Endometrium (tissue), 2 donors: Measurements from ENCODE around the gene MALL.
"Not testable (repeated sequence)": the region's sequence is repeated elsewhere in the genome, so short reads cannot be mapped to it uniquely, and the experiment has no call there.

Experiments used
- FAIRE-seq: peaks from 2 replicates; lab custom pipeline; 2012; peaks lifted over from hg19 to GRCh38; lab: Jason Lieb, UNC
- donor health status: control.
- donor health status: control.

MALL gene

DNA sequence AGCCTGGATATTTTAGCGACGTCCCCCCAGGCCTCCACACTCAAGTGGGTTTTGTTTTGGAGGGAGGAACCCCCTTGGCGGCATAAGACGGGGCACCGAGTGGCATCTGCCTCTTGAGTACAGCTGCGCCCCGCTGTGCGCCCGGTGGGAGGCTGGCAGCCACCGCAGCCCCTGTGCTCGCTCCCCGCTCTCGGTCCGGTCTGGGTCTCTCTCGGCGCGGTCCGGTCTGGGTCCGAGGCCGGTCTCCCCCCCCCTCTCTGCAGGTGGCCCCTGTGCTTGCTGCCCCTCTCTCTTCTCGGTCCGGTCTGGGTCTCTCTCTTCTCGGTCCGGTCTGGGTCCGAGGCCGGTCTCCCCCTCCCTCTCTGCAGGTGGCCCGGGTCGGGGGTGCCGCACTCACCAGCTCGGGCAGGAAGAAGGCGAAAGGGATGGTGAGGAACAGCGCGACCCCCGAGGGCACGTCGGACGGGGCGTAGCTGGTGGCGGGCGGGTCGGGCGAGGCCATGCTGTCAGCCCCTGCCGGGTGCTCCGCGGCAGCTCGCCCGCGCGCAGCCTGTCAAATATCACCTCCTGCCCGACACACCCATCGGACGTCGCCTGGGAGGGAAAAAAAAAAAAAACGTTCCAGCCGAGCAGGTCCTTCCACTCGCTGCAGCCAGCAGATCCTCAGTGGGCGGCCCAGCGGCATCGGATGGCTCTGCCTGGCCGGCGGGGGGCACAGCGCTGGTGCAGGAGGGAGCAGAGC lies at the start of gene MALL:
Gene MALL (minus strand): TSS at position 532 of the 742 bp plus-strand sequence. CDS start 30 bp downstream, at position 502.
- no peak for FAIRE-seq

GRCh38 chr2:110157153-110157793 lies 41.7 kb upstream of the MALL start:
- FAIRE-seq = peak; percentile 91

DNA sequence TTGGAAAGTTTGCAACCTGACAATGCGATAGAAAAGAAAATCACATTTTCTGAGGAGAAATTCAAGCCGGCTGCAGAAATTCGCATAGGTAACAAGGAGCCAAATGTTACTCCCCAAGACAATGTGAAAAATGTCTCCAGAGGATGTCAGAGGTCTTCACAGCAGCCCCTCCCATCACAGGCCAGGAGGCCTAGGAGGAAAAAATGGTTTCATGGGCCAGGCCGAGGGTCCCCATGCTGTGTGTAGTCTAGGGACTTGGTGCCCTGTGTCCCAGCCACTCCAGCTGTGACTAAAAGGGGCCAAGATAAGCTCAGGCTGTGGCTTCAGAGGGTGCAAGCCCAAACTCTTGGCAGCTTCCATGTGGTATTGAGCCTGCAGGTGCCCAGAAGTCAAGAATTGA lies 39.2 kb upstream of the MALL start:
- FAIRE-seq = not testable (repeated sequence)

DNA sequence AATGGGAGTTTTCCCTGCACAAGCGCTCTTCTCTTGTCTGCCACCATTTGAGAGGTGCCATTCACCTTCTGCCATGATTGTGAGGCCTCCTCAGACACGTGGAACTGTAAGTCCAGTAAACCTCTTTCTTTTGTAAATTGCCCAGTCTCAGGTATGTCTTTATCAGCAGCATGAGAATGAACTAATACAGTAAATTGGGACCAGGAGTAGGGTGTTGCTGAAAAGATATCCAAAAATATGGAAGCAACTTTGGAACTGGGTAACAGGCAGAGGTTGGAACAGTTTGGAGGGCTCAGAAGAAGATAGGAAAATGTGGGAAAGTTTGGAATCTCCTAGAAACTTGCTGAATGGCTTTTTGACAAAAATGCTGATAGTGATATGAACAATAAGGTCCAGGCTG lies 38.6 kb upstream of the MALL start:
- FAIRE-seq = not testable (repeated sequence)

GRCh38 chr2:110153416-110153815 lies 37.8 kb upstream of the MALL start:
- FAIRE-seq = no peak

DNA sequence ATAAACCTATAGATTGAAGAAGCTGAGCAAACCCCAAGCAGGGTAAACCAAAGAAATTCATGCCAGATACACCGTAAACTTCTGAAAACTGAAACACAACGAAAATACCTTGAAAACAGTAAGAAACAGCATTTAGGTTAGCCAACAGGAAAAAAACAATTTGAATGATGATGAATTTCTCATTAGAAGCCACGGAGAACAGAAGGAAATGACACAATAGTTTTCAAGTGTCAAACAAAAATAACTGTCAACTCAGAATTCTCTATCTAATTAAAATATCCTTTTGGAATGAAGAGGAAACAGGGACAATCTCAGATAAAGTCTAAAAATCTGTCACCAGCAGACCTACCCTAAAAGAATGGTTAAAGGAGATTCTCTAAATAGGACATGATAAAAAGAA lies 37.3 kb upstream of the MALL start:
- no peak for FAIRE-seq

DNA sequence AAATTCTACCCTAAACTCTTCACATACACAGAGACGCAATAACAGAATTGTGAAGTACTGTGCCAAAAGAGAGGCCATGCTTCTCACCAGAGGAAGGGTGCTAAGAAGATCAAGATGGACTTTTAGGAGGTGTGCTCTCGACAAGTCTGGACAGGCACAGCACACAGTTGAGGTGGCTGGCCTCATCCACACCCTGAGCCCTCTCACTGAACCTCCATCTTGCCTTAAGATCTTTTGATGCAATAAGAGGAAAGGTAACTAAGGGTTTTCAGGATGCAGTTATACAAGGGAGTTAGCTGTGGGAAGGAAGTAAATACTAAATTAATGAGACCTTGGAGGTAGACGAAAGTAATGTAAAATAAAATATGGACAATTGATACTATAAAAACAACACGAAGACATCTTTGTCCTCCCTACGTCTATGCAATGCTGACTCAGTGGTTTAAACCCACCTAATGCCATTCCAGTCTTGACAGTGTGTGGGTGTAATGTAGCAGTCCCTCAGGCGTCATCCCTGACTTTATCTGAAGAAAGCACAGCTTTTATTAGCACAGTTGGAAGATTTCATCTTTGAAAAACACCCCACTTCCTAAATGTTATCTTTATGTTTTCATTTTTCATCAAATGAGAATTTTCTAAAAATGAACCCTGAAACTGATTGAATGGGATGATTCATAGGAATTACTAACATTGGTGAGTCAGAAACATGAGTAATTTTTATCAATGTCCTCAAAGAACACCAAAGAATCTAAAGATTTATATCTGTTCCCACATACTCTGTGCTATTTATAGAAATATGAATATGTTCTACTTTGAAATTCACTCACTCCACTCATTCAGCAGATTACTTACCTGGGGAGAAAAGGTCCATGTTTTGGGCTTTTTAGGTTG lies 34.0 kb upstream of the MALL start:
- FAIRE-seq = no peak

GRCh38 chr2:110146945-110147332 lies 31.3 kb upstream of the MALL start:
- FAIRE-seq = no peak

DNA sequence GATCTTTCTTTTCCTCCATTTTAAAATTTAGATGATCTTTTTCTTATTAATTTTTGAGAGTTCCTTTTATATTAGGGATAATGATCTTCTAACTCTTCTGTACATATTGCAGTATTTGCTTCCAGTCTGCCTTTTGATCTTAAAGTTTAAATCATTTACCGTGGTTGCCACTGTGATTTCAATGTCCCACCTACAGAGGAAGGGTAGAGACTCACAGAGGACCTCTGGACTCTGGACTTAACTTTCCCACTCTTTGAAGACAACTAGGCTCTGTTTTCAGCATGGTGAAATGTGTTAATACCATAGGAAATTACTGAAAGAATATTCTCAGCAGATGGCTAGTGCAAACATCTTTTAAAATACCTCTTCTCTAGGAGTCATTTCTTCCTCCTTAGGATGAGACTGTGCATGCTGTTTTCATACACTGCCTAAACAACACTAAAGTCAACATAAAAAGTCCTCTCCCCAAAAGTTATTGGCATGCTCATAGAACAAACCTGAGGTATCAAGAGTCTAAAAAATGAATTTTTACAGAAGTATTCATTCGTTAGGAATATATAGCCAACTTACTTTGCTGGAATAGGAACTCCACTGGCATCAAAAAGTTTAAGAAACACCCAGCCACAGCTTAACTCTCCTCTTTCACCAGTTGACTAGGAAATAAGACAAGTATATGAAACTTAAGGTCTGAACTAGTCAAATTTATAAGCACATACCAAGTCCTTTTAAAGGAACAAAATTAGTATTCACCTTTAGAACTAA lies 30.7 kb upstream of the MALL start:
- FAIRE-seq = no peak

DNA sequence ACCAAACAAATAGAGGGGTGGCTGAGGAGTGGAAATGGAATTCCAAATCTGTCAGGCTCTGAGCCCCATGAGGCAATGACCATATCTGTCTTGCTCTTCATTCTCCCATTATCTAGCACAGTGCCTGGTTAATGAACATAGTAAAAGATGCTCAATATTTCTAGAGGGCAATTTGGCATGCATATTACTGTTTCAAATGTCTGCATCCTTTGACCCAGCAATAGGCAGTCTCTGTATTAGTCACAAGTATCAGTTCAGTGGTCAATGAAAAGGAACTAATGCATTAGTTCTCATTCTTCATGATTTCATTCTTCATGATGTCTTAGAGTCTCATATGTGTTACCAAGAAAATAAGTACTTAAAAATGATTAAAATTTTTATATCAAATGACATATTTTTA lies 28.4 kb upstream of the MALL start:
- FAIRE-seq = no peak

DNA sequence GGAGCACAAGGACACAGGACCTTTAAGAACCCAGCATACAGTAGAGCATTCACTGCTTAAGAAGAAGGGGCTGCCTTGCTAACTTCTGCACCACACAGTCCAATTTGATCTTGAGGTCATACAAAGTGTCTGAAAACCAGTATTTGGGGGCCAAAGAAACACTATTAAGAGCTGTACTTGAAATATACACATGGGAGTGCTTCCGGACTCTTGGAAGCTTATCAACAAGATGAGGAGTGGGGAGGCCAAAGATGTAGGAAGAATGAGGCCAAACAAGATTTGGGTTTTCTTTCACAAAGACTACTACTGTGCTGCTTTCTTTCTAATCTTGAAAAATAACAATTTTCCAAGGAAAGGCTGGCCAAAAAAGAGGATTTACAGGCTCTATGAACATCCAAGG lies 24.8 kb upstream of the MALL start:
- no peak for FAIRE-seq

DNA sequence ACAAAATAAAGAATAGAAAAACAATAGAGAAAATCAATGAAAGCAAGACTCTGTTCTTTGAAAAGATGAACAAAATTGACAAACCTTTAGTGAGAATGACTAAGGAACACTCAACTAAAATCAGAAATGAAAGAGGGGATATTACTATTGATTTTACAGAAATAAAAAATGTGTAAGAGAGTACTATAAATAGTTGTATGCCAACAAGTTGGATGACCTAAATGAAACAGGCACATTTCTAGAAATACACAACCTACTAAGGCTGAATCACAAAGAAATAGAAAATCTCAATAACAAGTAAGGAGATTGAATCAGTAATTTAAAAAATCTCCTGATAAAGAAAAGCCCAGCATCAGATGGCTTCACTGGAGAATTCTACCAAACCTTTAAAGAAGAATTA lies 18.4 kb upstream of the MALL start:
- no peak for FAIRE-seq

DNA sequence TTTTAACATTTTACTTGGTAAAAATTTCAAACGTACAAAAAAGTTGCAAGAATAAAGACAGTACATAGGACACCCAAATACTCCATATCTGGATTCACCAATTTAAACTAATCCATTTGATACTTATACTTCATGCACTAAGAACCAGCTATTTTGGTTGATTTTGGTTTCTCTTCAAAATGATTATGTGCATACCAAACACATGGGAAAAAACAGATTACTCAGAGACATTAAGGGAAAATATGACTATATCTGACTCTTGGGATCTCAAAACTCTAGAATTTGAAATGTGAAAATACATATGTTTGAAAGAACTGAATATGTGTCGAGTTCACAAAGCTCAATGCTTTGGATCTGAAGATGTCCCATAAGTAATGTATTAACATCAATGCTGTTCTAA lies 15.5 kb upstream of the MALL start:
- FAIRE-seq = no peak

- FAIRE-seq = no peak
These were observed 15.1 kb upstream of the MALL start for GRCh38 chr2:110130757-110131156.

DNA sequence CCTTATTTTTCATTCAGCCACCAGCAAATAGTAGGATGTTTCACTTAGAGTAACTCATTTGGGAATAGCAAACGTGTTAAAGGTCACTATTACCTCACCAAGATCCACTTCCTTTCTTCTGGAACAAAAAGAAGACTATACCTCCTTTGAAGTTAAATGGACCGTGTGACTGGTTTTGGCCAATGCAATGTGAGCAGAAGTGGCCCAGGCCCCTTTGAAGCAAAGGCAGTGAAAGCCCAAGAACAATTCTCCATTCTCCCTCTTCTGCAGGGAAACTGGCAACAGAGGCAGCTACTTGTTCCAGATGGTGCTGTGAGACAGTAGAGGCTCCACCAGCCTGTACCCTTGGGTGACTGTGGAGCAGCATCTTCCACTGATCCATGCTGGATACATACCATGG lies 11.3 kb upstream of the MALL start:
- no peak for FAIRE-seq

DNA sequence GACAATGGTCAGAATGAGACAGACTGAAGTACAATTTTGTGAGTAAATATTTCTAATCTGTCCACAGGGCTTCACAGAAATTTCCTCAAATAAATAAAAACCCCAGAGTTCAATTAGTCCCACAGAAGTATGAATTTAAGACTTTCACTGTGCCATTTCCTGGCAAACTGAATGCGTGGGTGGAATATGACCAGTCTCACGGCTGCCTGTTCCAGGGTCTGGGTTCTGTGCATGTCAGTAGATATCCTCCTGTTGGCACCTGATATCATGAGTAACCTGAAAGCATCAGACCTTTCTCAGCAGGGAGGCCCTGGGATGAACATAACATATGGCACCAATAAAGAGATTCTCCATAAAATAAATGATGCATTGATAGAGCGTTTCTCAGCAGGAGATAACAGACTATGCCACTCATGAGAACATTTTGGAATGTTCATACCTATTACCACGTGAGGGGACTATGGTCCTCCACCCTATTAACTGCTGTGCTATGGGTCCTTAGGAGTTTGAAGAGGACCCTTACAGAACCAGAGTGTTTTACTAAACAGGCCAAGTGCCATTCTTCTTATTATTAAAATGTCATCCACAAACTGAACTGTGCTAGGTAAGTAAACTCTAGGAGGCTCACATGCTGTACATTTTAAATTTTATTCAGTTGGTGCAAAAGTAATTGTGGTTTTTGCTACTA lies 10.6 kb upstream of the MALL start:
- FAIRE-seq = no peak

DNA sequence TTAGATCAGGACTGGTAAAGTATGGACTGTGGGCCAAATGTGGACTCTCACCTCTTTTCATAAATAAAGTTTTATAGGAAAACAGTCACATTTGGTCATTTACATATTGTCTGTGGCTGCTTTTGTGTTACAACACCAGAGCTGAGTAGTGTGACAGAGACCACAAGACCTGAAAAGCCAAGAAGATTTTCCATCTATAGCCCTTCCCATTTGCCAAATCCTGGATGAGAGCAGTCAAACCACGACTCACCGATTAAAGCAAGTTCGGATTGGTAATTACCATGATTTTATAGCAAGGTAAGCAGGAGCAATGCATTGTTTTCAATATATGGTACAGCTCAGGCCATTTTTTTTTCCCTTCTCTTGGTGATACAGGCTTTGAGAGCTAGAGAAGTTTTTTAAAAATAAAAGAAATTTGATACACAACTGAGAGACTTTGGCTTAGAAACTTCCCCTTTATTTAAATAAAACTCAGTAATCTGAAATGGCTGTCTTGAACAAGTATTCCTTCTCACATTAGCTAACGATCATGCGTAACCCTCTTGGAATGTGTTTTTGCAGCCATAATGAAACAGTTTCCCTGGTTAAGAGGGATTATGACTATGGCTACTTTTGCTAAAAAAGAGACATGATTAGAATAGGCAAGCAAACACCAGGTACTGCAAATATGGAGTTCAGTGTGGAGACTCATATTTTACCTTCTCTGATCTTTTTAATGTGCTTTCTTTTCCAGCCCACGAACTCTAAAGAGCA lies 9.5 kb upstream of the MALL start:
- no peak for FAIRE-seq

DNA sequence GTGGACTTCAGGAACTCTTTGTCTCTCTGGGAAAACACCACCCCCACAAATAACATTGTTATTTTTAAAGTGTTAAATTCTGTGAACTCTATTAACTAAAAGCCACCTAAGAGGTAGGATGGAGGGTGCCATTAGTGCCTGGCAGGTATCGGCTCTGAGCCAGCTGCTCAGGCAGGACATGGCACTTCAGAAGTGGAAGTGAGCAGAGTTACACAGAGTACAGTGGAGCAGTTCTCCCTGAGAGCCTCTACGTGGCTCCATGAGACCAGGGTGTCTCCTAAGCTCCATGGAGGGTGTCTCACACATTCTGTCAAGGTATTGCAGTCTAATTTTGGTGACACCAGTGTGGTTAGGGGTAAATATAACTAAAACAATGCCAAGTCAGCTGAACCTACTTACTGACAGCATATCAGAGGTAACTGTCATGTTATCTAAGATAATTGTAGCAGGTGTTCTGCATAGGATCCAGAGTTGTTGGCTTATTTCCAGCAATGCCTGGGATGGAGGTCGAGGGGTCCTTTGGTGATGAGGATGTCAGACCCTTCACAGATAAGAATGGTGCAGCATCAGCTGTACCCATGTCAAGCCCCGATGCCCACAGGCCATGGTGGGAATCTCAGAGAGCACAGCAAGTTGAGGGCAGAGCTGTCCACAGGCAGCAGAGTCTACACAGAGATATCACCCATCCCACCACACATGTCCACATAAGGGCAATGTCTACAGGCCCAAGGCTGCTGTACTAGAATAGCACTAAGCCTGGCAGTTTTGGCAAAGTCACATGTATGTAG lies 8.6 kb upstream of the MALL start:
- FAIRE-seq = no peak

DNA sequence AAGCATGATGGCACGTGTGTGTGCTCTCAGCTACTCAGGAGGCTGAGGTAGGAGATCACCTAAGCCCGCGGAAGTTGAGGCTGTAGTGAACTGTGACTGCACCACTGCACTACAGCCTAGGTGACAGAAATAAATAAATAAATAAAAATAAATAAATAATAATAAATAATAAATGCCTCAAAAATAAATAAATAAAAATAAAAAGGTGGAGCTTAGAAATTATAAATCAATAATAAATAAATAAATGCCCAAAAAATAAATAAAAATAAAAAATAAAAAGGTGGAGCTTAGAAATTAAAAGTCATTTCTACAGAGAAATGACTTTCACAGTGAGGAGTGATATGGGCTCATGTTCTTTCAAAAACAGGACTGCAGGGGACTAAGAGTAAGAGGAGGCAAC lies 6.0 kb upstream of the MALL start:
- no peak for FAIRE-seq

DNA sequence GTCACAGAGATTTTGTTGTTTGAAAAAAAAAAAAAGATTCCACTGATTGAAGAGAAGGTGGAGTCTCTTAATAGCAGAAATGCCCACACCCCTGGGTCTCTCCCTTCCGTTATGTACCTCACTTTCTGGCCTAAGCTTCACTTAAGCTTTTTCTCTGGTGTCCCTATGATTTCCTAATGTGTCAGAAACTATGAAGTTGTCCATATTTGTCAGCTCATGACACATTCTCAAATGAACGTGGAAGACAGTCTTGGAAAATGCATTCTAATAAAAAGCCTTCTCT lies 5.4 kb upstream of the MALL start:
- no peak for FAIRE-seq
